Measurements from ENCODE around the gene BRSK1. TPM values are rescaled to one million over a fixed set of nuclear protein-coding genes. Genes with fewer than 3 reads are reported as not detected.

The BRSK1 gene
- total and polyA plus RNA-seq, 2 of the 8 experiments (the other 6 are each of a cell fraction or from before 2014, with no cell fraction given) = 27.6 to 32.7 TPM

GRCh38 chr19:55264531-55264930 is 19.3 kb upstream of the BRSK1 start (continued):
- TF ChIP-seq ATF2 (IDR thresholded peaks at IDR 0.05; ENCODE audit: low read length) = no peak
- no peak for TF ChIP-seq EGR1 (IDR thresholded peaks at IDR 0.05; ENCODE audit: borderline replicate concordance, low read depth, low read length)
- TF ChIP-seq CBX5 (IDR thresholded peaks at IDR 0.05; ENCODE audit: low read depth, low read length) = no peak
- no peak for TF ChIP-seq EZH2 (IDR thresholded peaks at IDR 0.05; ENCODE audit: low read depth, low read length, severe bottlenecking)
